Measurements from ENCODE around the gene CHD6. TPM values are rescaled to one million over a fixed set of nuclear protein-coding genes. Genes with fewer than 3 reads are reported as not detected.

CHD6 gene
- total and polyA plus RNA-seq, 2 of the 13 experiments (the other 11 are each of a cell fraction or from before 2014, with no cell fraction given) = 14.4 to 52.0 TPM

GRCh38 chr20:41352666-41353065, 265.5 kb downstream of the CHD6 start:
- H3K36me3 ChIP-seq (replicated peaks in 1 of 2; ENCODE audit: control insufficient read depth in 1 of 2, insufficient read depth in 2 of 2, low read length in 2 of 2) = peaks cover 15 to 24% of the 10 kb centered on the region in 2 experiments; a peak in 4 of 5 replicates
- H2AFZ ChIP-seq (ENCODE audit: low read length) = no peak overlapping the region
- no peaks in the 10 kb centered on the region for H3K4me1 ChIP-seq (ENCODE audit: insufficient read depth, low read length)
- no peak overlapping the region for H3K9ac ChIP-seq (ENCODE audit: insufficient read depth, low read depth, low read length)
- no peak overlapping the region for H3K4me3 ChIP-seq (replicated peaks in 1 of 3; ENCODE audit: insufficient read depth in 1 of 3, low read depth in 2 of 3, low read length in 3 of 3)
- no peaks in the 10 kb centered on the region for H3K9me3 ChIP-seq (ENCODE audit: low read length)
- ChIA-PET CTCF (ENCODE audit: low intra/inter-chr PET ratio, low total read pairs) (no interaction called here), POLR2A (interaction anchor here (1.4 kb wide), 1 partner anchor 12 kb away, joined by 3 read pairs; the partner anchor contains the start of gene LPIN3)
- H3K79me2 ChIP-seq (ENCODE audit: insufficient read depth, low read length) = no peaks in the 10 kb centered on the region
- H3K4me2 ChIP-seq (ENCODE audit: low read depth, low read length) = no peak overlapping the region
- intact Hi-C loops (cut with micrococcal nuclease; ENCODE audit: unreplicated experiment) (no loop called here), in situ Hi-C loops (cut with HindIII; ENCODE audit: extremely low pct_ligation_motif_present, low pct_unique_long_range_greater_than_20kb) (no loop called here)
- H3K27ac ChIP-seq (ENCODE audit: extremely low read length, insufficient read depth, low read length) = no peak overlapping the region
- peak; percentile 14; the same call in 2 of the 3 replicates for ATAC-seq
- H4K20me1 ChIP-seq (ENCODE audit: insufficient read depth, low read length) = no peaks in the 10 kb centered on the region
- no TSS peak for BruUV-seq (replicated peaks)
- no peak for TF ChIP-seq ZNF704 (CRISPR knock-in tag; IDR thresholded peaks at IDR 0.05; ENCODE audit: borderline replicate concordance)
- TF ChIP-seq CTCF (CRISPR knock-in tag; IDR thresholded peaks at IDR 0.05) = 0 out of 2 replicates have a peak, but pooled peaks have one; percentile 8
- 84% methylated on average over 5 of the region's 5 CpGs for WGBS (ENCODE audit: low lambda C conversion rate)
- FAIRE-seq = no peak
- no peaks in the 10 kb centered on the region for H3K27me3 ChIP-seq (ENCODE audit: control insufficient read depth in 1 of 2, insufficient read depth in 2 of 2, low read length in 2 of 2)
- no peak for DNase-seq (ENCODE audit: low spot score)

GRCh38 chr20:41352106-41352505, 266.1 kb downstream of the CHD6 start:
- FAIRE-seq = no peak
- H3K27ac ChIP-seq (ENCODE audit: extremely low read length, insufficient read depth, low read length) = no peak overlapping the region
- intact Hi-C loops (cut with micrococcal nuclease; ENCODE audit: unreplicated experiment) (no loop called here), in situ Hi-C loops (cut with HindIII; ENCODE audit: extremely low pct_ligation_motif_present, low pct_unique_long_range_greater_than_20kb) (no loop called here)
- H3K9ac ChIP-seq (ENCODE audit: insufficient read depth, low read depth, low read length) = no peak overlapping the region
- CTCF ChIA-PET (ENCODE audit: low intra/inter-chr PET ratio, low total read pairs) = no interaction called here
- no peaks in the 10 kb centered on the region for H3K9me3 ChIP-seq (ENCODE audit: low read length)
- no peak overlapping the region for H3K4me3 ChIP-seq (replicated peaks in 1 of 3; ENCODE audit: insufficient read depth in 1 of 3, low read depth in 2 of 3, low read length in 3 of 3)
- H3K27me3 ChIP-seq (ENCODE audit: control insufficient read depth in 1 of 2, insufficient read depth in 2 of 2, low read length in 2 of 2) = no peaks in the 10 kb centered on the region
- peaks cover 11 to 29% of the 10 kb centered on the region in 2 experiments; a peak in 4 of 5 replicates for H3K36me3 ChIP-seq (replicated peaks in 1 of 2; ENCODE audit: control insufficient read depth in 1 of 2, insufficient read depth in 2 of 2, low read length in 2 of 2)
- H2AFZ ChIP-seq (ENCODE audit: low read length) = no peak overlapping the region
- H3K4me2 ChIP-seq (ENCODE audit: low read depth, low read length) = no peak overlapping the region
- no TSS peak for BruUV-seq (replicated peaks)
- no peaks in the 10 kb centered on the region for H4K20me1 ChIP-seq (ENCODE audit: insufficient read depth, low read length)
- no peak for DNase-seq (ENCODE audit: low spot score)
- POLR2A ChIA-PET = no interaction called here
- 90% methylated on average over 4 of the region's 4 CpGs for WGBS (ENCODE audit: low lambda C conversion rate)
- H3K4me1 ChIP-seq (ENCODE audit: insufficient read depth, low read length) = no peaks in the 10 kb centered on the region
- ATAC-seq = peak; percentile 70
- no peaks in the 10 kb centered on the region for H3K79me2 ChIP-seq (ENCODE audit: insufficient read depth, low read length)
- TF ChIP-seq GTF3A (CRISPR knock-in tag; conservative IDR thresholded peaks at IDR 0.05) = no peak
- TF ChIP-seq AHDC1 (CRISPR knock-in tag; IDR thresholded peaks at IDR 0.05; ENCODE audit: borderline replicate concordance) = no peak
- TF ChIP-seq PLSCR1 (CRISPR knock-in tag; IDR thresholded peaks at IDR 0.05; ENCODE audit: borderline replicate concordance) = 0 out of 2 replicates have a peak, but pooled peaks have one; percentile 24
- no peak for TF ChIP-seq ZNF30 (CRISPR knock-in tag; IDR thresholded peaks at IDR 0.05)
- TF ChIP-seq ZNF740 (CRISPR knock-in tag; IDR thresholded peaks at IDR 0.05) = no peak

Data from HepG2 (cell line).